ENCODE measurements around the gene SVBP. TPM values are rescaled to one million over a fixed set of nuclear protein-coding genes. Genes with fewer than 3 reads are reported as not detected.

SVBP gene
- polyA plus RNA-seq, 3 donors, result 19.5 to 56.1 (median 54.3) TPM

DNA sequence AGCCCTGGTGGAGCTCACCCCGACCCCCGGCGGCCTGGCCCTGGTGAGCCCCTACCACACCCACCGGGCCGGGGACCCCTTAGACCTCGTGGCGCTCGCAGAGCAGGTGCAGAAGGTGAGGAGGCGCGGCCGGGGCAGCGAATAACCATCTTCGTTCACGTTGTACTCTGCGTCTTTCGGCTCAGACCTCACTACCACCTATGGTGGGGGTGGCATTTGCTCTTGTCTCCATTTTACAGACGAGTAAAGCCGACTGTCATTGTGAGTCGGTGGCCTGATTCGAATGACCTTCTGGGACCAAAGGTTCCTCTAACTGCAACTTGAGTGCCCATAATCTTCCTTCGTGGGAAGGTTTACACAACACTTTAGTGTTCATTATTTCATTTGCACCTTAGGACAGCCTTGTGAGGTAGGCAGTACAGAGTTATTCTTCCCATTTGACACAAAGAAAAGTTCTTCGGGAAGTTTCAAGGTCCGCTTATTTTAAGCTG lies 49.6 kb downstream of the SVBP start:
- Histone ChIP-seq H3K27ac (ENCODE audit: low read depth in 1 of 2, low read length in 2 of 2) (peak overlapping the region; percentile 41 to 90), H3K36me3 (replicated peaks in 1 of 2; ENCODE audit: control insufficient read depth in 1 of 2, insufficient read depth in 2 of 2, low read length in 2 of 2) (peaks cover 0 to 8% of the 10 kb centered on the region in 2 donors), H3K4me1 (ENCODE audit: control insufficient read depth in 1 of 2, insufficient read depth in 2 of 2, low read length in 2 of 2) (peaks cover 24 to 39% of the 10 kb centered on the region in 2 donors), H4K20me1 (ENCODE audit: insufficient read depth, low read length) (peaks cover 12% of the 10 kb centered on the region), H3K9ac (ENCODE audit: insufficient read depth, low read length, poor library complexity, severe bottlenecking) (peak overlapping the region; percentile 94), H3K4me2 (replicated peaks; ENCODE audit: extremely low read depth, low read length, poor library complexity, severe bottlenecking) (peak overlapping the region; percentile 98), H2AFZ (ENCODE audit: insufficient read depth, low read depth, low read length, poor library complexity, severe bottlenecking) (peak overlapping the region; percentile 94), H3K27me3 (ENCODE audit: control insufficient read depth in 2 of 2, insufficient read depth in 2 of 2, low read length in 2 of 2) (no peaks in the 10 kb centered on the region), H3K79me2 (ENCODE audit: insufficient read depth, low read length) (peaks cover 89% of the 10 kb centered on the region), H3K4me3 (replicated peaks in 1 of 3; ENCODE audit: low read depth in 2 of 3, low read length in 3 of 3) (peak overlapping the region; percentile 79 to 94 (median 87)), H3K9me3 (replicated peaks in 1 of 2; ENCODE audit: control insufficient read depth in 1 of 2, insufficient read depth in 1 of 2, low read length in 2 of 2) (no peaks in the 10 kb centered on the region)
- 0% methylated on average over 3 of the region's 23 CpGs for WGBS (ENCODE audit: insufficient coverage)
- intact Hi-C loops (cut with micrococcal nuclease), result loop anchor here (2.0 to 10.0 kb wide), 10 partner anchors 49 to 433 kb away; partner anchors contain the start of genes ERMAP (in 2 of the 2), FOXJ3 (in 2 of the 2), SVBP (in 2 of the 2) and ZNF691 (in 2 of the 2)
- Mint-ChIP-seq H3K4me3 (peak overlapping the region in 1 of 2 donors; percentile 95), H3K36me3 (peaks cover 7 to 17% of the 10 kb centered on the region in 2 donors), H3K27ac (peak overlapping the region in 6 of 7 donors; percentile 86 to 96 (median 93)), H3K9me3 (no peaks in the 10 kb centered on the region), H3K27me3 (ENCODE audit: low read depth in 3 of 3) (no peaks in the 10 kb centered on the region), H3K4me1 (peaks cover 26% of the 10 kb centered on the region)
- peak in 1 of 3 donors; percentile 6 for DNase-seq
- TF ChIP-seq, protein P1, sequence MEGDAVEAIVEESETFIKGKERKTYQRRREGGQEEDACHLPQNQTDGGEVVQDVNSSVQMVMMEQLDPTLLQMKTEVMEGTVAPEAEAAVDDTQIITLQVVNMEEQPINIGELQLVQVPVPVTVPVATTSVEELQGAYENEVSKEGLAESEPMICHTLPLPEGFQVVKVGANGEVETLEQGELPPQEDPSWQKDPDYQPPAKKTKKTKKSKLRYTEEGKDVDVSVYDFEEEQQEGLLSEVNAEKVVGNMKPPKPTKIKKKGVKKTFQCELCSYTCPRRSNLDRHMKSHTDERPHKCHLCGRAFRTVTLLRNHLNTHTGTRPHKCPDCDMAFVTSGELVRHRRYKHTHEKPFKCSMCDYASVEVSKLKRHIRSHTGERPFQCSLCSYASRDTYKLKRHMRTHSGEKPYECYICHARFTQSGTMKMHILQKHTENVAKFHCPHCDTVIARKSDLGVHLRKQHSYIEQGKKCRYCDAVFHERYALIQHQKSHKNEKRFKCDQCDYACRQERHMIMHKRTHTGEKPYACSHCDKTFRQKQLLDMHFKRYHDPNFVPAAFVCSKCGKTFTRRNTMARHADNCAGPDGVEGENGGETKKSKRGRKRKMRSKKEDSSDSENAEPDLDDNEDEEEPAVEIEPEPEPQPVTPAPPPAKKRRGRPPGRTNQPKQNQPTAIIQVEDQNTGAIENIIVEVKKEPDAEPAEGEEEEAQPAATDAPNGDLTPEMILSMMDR (IDR thresholded peaks at IDR 0.05), result no peak

DNA sequence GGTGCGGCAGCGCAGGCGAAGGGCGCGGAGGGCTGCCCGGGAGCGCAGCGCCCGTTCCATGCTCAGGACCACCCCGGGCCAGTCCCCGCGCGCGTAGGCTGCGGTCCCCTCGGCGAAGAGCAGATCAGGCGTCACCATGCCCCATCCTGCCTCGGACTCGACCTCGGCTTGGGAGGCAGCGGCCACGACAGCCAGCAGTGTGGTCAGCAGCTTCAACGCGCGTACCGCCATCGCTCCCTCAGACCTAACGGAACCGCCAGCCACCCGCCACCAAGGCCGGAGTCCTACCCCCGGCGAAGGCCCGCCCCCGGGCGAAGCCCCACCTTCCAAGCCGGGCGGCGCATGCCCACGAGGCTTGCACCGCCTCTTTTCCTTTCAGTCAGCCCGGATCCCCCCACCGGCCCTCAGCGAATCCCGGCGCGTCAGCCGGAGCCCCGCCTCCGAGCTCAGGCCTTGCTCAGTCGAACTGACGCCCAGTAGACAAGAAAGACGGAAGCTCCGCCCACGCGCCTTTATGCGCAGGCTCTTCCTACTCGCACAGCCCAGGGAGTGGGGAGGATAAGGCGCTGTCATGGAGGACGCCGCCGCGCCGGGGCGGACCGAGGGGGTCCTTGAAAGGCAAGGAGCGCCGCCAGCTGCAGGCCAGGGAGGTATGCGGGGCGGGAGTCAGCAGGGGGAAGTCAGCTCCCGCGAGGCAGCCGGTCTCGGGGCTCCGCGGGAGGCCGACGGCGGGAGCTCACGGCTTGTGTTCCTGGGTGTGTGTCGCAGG lies 50.3 kb downstream of the SVBP start, which contains the start of the genes C1orf50 and P3H1:
C1orf50 (plus strand) TSS at position 509 of the 769 bp plus-strand sequence; CDS start at position 572, 63 bp downstream.
P3H1 (minus strand) TSS at position 288 of the 769 bp plus-strand sequence; CDS start at position 231, 57 bp downstream.
- peak within 1 kb of the TSS in 1 of 2 donors; percentile 95 for H3K4me3 Mint-ChIP-seq
- Histone ChIP-seq H3K36me3 (replicated peaks in 1 of 2; ENCODE audit: control insufficient read depth in 1 of 2, insufficient read depth in 2 of 2, low read length in 2 of 2) (peaks cover 5 to 8% of the 10 kb centered on the region in 2 donors), H3K4me3 (replicated peaks in 1 of 3; ENCODE audit: low read depth in 2 of 3, low read length in 3 of 3) (peak within 1 kb of the TSS; percentile 87 to 94 (median 88)), H3K79me2 (ENCODE audit: insufficient read depth, low read length) (peaks cover 83% of the 10 kb centered on the region), H3K9ac (ENCODE audit: insufficient read depth, low read length, poor library complexity, severe bottlenecking) (peak within 1 kb of the TSS; percentile 94), H2AFZ (ENCODE audit: insufficient read depth, low read depth, low read length, poor library complexity, severe bottlenecking) (peak within 1 kb of the TSS; percentile 94), H3K27ac (ENCODE audit: low read depth in 1 of 2, low read length in 2 of 2) (peak within 1 kb of the TSS; percentile 41 to 90), H4K20me1 (ENCODE audit: insufficient read depth, low read length) (peaks cover 12% of the 10 kb centered on the region), H3K27me3 (ENCODE audit: control insufficient read depth in 2 of 2, insufficient read depth in 2 of 2, low read length in 2 of 2) (no peaks in the 10 kb centered on the region), H3K4me1 (ENCODE audit: control insufficient read depth in 1 of 2, insufficient read depth in 2 of 2, low read length in 2 of 2) (peaks cover 24 to 33% of the 10 kb centered on the region in 2 donors), H3K9me3 (replicated peaks in 1 of 2; ENCODE audit: control insufficient read depth in 1 of 2, insufficient read depth in 1 of 2, low read length in 2 of 2) (no peaks in the 10 kb centered on the region), H3K4me2 (replicated peaks; ENCODE audit: extremely low read depth, low read length, poor library complexity, severe bottlenecking) (peak within 1 kb of the TSS; percentile 98)
- WGBS (ENCODE audit: insufficient coverage), result under 1% methylated on average over 80 of the region's 82 CpGs
- DNase-seq, result peak; percentile 98 to 100 (median 99)
- intact Hi-C loops (cut with micrococcal nuclease), result loop anchor here (2.0 to 10.0 kb wide), 10 partner anchors 50 to 432 kb away; partner anchors contain the start of genes ERMAP (in 2 of the 2), FOXJ3 (in 2 of the 2), SVBP (in 2 of the 2) and ZNF691 (in 2 of the 2)
- no peaks in the 10 kb centered on the region for H3K27me3 Mint-ChIP-seq (ENCODE audit: low read depth in 3 of 3)
- H3K4me1 Mint-ChIP-seq, result peaks cover 24% of the 10 kb centered on the region
- H3K36me3 Mint-ChIP-seq, result peaks cover 13 to 23% of the 10 kb centered on the region in 2 donors
- TF ChIP-seq, protein P1 (IDR thresholded peaks at IDR 0.05), result no peak
- no peaks in the 10 kb centered on the region for H3K9me3 Mint-ChIP-seq
- peak within 1 kb of the TSS in 6 of 7 donors; percentile 86 to 96 (median 93) for H3K27ac Mint-ChIP-seq

Data from CD14-positive monocyte (primary cell).